H4 (cell line): ENCODE results near the gene C17orf113. TPM values are rescaled to one million over a fixed set of nuclear protein-coding genes. Genes with fewer than 3 reads are reported as not detected.

Experiments
- DNase-seq: peaks from one replicate; pipeline ENCODE4 v3.0.0-alpha.2; 2015; ENCODE audit warnings: low spot score
- total RNA-seq: library from RNA; depleted of rRNA; stranded (reverse); fragments of >200 nt; shearing (Covaris generic); gene quantifications from 2 replicates; pipeline ENCODE4 v1.2.3, GENCODE V29; 2014

C17orf113 gene
- total RNA-seq, 1 experiment from 2014 or later: 0.19 TPM

- no peak for DNase-seq
Observed at GRCh38 chr17:42072323-42073187, 22.2 kb upstream of the C17orf113 start.

DNA sequence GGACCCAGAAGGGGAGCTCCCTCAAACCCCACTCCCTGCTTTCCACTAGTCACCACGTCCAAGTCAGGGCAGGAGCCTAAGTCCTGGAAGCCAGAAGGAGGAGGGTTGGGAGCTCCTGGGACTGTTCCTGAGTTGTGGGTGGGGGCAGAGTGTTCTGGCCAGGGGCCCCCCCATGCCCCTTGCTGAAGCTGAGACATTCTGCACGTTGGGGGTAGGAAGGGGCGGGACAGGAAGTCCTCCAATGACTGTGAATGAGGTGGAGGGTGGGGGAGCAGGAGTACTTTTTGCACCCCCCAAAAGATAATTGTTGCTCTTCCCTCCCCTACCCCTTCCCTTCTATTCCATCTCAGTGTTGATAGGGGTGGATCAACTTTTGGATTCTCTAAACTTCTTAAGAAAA is 21.4 kb upstream of the C17orf113 start:
- DNase-seq: no peak

DNA sequence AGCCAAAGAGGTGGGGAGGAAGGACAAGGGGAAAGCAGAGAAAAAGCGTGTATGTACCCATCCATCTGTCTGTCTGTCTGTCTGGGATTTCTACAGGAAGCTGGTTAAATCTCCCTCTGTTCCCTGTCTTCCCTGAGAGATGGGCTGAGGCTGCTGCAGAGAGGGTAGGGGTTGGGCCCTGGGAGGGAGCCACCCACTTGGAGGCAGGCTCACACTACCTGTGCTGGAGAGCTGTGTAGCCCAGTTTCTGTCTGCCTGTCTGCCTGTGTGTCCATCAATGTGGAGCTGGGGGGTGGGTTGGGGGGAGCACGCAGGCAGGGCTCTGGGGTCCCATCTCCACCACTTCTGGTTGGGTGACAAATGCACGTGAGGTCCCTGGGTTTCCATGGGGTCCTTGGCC is 18.6 kb upstream of the C17orf113 start:
- DNase-seq: no peak

DNA sequence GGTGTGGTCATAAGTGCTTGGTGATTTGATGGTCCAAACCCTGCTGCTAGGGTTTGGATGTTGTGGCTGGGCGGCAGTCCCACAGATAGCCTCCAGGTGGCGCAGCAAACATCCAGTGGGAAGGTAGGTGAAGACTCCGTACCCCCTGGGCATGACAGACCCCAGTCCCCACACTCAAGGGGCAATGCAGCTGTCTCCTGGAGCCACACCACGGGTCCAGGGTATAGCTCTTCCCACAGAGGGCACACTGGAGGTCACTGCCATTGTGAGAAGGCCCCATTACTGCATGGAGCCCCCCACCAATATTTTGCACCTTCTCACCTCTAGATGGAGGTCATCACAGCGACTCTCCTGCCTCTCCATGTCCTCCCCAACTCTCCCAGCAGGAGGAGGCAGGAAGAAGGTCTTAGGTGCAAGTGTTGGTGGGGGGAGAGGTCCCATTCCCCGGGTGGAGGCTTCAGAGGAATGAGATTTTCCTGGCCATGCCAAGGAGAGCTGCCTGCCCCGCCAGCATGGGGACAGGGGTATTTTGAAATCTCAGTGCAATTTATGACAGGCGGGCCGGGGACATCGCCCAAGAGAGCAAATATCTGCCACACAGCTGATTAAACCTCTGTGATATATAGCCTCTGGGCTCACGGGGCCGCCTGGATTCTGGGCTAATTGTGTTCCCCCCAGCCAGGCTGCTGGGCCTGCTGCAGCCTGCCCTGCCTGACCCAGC is 17.1 kb upstream of the C17orf113 start:
- peak; percentile 34 for DNase-seq

GRCh38 chr17:42065201-42065600 is 14.8 kb upstream of the C17orf113 start:
- no peak for DNase-seq

GRCh38 chr17:42062681-42063080 is 12.3 kb upstream of the C17orf113 start:
- no peak for DNase-seq

DNA sequence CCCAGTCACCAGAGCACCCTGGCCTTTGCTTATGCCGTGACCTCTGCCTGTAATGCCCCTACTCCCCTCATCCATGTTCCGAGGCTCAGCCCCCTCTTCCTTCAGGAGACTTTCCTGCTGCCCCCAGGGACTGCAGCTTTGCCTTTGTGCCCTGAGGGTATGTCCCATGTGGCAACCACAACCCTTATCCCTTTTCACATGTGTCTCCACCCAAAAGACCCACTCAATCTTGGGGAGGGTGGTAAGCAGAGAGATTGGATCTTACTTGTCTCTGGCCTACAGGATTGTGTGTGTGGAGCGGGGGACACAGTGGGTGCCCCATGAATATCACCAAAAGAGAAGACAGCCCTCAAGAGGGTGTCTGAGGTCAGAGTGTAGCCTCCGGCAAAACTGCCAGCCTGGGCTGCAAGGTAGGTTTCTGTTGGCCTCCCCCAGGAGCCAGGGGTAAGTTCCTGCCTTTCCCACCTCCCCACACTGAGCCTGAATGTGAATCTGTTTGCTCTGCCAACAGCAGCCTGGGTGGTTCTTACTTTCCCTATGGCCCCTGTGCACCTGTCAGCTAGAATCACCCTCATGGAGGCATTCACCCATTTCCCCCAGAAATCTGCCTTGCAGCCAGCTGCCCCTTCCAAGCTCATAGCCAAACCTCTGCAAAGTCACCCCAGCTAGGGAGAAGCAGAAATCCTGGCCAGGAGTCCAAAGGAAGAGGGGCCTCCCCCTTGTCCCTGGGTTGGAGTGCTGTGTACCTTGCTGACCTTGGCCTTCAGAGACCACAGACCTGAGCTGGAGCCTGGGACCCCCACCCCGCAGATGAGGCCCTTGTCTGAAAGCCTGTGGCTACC is 11.5 kb upstream of the C17orf113 start:
- no peak for DNase-seq

- DNase-seq: no peak
Observed at GRCh38 chr17:42060231-42060630, 9.8 kb upstream of the C17orf113 start.

DNA sequence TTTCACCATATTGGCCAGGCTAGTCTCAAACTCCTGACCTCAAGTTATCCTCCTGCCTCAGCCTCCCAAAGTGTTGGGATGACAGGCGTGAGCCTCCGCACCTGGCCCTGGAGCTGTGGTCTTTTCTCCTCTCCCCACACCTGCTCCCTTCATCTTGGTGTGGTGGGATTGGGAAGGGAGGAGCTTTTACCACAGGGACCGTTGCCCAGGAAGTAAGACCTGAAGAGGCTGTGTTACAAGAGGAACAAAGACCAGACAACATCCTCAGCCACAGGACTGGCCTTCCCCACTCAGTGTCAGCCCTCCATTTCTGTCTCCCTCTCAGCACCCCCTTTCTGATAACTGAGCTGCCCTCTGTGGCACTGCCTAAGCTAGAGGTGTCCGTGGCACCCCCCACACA is 9.4 kb upstream of the C17orf113 start:
- DNase-seq: no peak

GRCh38 chr17:42058063-42058462 is 7.7 kb upstream of the C17orf113 start:
- no peak for DNase-seq

- no peak for DNase-seq
Observed at GRCh38 chr17:42056635-42057034, 6.2 kb upstream of the C17orf113 start.

DNA sequence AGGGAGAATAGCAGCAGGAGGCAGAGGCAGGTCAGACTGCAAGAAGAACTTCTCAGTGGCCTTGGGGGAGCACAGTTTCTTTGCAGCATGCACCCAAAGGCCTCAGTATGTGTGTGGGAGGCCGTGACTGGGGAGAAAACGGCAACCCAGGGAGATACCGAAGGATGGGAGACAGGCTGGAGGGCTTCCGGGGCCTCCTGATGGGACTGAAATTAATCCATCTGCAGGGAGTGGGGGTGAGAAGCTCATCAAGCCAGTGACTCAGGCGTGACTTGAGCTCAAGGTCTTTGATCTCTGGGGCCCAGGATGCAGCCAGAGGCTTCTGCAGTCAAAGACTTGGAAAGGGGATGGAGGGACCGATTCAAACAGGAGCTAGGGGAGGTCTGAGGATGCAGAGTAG is 5.1 kb upstream of the C17orf113 start:
- DNase-seq: no peak

- DNase-seq: no peak
Observed at GRCh38 chr17:42055027-42055426, 4.6 kb upstream of the C17orf113 start.

DNA sequence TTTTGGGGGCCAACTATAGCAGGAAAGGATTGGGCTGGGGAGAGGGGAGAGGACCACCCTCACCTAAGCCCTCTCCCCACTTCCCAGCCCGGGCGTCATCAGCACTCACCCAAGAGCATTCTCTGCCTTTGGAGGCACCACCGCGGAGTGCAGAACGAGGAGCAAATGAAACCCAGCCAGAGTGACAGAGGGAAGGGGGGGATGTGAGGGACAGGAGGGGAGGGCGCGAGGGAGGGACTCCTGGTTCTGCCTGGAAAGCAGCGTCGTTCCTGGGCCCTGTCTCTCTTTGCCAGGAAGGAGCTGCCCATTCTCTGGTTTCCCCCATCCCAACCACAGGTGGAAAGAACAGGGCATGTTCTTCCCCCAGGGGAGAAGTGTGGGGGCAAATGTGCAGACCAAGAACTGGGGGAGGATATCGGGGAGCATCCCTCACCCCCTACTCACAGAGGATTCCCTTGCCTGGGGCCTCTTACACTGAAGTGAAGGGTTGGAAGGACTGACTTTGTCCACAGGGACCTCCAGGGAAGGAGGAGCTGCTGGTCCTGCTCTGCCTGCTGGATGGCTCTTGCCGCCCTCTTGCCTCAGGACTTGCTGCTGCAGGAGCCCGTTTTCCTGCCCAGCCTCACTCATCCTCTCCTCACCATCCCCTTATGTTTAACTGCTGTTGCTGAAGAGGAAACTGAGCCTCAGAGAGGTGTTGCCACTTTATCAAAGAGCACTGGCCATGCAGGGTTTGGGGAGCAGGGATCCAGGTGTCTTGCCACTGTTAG is 3.5 kb upstream of the C17orf113 start:
- DNase-seq: no peak

GRCh38 chr17:42052346-42052877 is 2.0 kb upstream of the C17orf113 start:
- no peak for DNase-seq

GRCh38 chr17:42051645-42052044 is 1.2 kb upstream of the C17orf113 start:
- DNase-seq: no peak

- DNase-seq: no peak
Observed at GRCh38 chr17:42051013-42051400, 606 bp upstream of the C17orf113 start.

DNA sequence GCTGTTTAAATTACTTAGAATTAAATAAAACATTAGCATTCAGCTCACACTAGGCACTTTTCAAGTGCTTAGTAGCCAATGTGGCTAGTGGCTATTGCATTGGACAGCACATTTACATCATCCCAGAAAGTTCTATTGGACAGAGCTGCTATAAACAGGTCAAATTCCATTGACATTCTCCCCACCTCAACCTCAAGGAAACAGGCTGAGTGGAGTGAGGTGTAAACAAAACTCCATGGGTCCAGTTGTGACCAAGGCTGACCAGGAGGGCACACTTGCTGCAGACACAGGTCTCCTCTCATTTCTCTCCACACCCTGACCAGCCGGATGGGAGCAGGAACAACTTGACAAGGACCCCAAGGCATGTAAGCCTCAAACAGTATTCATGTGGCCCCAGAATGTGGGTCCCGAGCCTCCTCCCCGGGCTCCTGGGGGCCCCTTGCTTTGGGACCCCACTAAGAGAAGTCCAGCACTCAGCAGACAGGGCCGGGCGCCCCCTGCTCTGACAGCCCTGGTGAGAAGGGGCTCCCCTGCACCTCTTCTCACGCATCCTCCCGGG is 488 bp downstream of the C17orf113 start:
- no peak for DNase-seq

DNA sequence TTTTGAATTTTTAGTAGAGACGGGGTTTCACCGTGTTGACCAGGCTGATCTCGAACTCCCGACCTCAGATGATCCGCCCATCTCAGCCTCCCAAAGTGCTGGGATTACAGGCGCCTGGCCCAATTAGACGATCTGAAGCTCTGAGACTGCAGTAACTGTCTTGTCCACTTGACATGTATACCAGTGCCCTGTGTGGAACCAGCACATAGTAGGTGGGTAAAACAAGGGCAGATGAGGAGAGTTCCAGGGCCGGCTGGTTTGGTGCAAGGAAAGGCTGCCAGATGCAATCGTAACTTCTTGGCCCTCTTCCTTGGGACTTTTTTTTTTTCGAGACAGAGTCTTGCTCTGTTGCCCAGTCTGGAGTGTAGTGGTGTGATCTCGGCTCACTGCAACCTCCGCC is 3.1 kb downstream of the C17orf113 start:
- DNase-seq: no peak

GRCh38 chr17:42045719-42046118 is 4.7 kb downstream of the C17orf113 start:
- no peak for DNase-seq
